ENCODE results near the gene SPECC1L.

Gene SPECC1L

DNA sequence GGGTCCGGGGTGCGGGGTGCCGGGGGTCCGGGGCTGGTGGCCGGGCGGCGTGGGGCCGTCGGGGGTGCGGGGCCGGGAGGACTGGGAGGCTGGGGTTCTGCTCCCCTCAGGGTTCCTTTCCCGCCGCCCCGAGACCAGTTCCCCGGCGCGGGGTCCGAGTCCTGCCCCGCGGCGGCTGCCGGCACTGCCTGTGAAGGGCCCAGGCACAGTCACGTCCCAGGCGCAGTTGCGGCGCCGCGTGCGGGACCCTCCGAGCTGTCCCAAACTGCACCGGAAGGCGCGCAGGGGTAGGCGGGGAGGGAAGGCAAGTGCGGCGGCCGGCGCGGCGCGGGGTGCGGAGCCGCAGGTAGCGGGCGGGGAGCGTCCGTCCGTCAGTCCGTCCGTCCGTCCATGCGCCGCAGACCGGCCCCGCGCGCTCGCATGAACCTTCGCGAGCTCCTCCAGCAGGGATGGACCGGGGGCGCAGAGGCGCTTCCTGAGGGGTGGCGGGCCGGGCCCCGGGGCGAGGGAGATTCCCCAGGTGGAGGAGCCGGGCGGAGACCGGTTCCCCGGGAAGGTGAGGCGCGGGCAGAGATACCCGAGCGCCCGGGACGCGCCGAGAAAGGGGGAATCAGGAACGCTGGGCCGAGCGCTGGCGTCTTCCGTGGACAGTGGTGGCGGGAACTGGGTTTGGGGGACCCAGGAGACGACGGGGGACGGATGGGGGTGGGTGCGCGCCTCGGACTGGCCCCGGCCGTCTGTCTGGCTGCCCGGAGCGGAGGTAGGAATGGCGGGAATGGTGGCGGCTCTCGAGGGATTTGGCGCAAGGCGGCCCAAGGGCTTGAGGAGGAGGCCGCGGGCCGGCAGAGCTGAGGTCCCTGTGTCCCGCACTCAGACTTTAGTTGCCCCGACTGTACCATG is 153.6 kb downstream of the SPECC1L start:
- peak overlapping the region; percentile 78 for H3K4me3 Mint-ChIP-seq
- ATAC-seq (ENCODE audit: low read depth) (no peak), DNase-seq (ENCODE audit: low spot score in 2 of 2) (no peak)
- H3K27ac Mint-ChIP-seq, result peak overlapping the region; percentile 58
- no peaks in the 10 kb centered on the region for H3K9me3 Mint-ChIP-seq
- H3K27me3 Mint-ChIP-seq, result peaks cover 3% of the 10 kb centered on the region
- no peaks in the 10 kb centered on the region for H3K36me3 Mint-ChIP-seq
- peaks cover 42% of the 10 kb centered on the region for H3K4me1 Mint-ChIP-seq

DNA sequence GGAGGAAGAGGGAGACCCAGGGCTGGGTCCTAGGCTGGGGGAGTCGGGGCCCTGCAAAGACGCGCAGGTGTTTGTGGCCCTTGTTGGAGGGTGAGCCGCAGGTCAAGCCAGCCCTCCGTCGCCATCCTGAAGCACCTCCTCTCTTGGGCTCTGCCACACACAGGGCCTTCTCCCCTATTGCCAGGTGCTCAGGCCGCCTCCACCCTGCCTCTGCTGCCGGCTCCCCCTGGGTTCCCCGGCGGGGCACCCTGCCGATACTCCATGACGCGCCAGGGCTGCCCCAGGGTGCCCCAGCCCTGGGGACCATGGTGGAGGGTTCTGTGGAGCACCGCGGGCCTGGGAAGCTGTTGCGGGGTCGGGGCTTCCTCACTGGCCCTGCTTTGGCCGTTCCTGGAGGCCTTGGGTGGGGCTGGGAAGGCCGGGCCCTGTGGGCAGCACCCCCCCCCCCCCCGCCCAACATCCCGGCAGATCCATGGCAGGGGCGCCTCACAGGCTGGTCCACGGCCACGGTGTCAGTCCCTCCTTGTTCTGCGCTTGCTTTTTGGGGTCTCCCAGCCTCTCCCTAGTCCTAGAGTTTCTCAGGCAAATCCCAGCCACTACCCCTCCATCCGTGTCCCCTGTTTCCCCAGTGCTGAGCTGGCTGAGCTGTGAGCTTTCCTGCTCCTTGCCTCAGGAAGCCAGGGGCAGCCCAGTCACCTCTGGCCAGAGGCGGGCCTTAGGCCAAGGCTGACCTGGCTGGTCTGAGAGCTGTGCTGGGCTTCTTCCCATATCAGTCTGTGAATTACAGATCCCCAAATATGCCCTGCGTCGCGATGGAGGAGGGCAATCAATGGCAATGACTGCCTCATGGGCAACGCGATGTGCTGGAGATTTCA is 154.5 kb downstream of the SPECC1L start:
- peaks cover 44% of the 10 kb centered on the region for H3K4me1 Mint-ChIP-seq
- H3K27ac Mint-ChIP-seq, result peak overlapping the region; percentile 96
- H3K27me3 Mint-ChIP-seq, result peaks cover 3% of the 10 kb centered on the region
- peak in 1 of 2 donors; percentile 21 for DNase-seq (ENCODE audit: low spot score in 2 of 2)
- H3K4me3 Mint-ChIP-seq, result peak overlapping the region; percentile 78
- H3K9me3 Mint-ChIP-seq, result no peaks in the 10 kb centered on the region
- no peak for ATAC-seq (ENCODE audit: low read depth)
- H3K36me3 Mint-ChIP-seq, result no peaks in the 10 kb centered on the region

- peaks cover 51% of the 10 kb centered on the region for H3K4me1 Mint-ChIP-seq
- DNase-seq (ENCODE audit: low spot score in 2 of 2) (no peak), ATAC-seq (ENCODE audit: low read depth) (no peak)
- H3K27me3 Mint-ChIP-seq, result peaks cover 3% of the 10 kb centered on the region
- peak overlapping the region; percentile 76 for H3K4me3 Mint-ChIP-seq
- peaks cover 3% of the 10 kb centered on the region for H3K36me3 Mint-ChIP-seq
- H3K9me3 Mint-ChIP-seq, result no peaks in the 10 kb centered on the region
- peak overlapping the region; percentile 96 for H3K27ac Mint-ChIP-seq
These were observed 155.8 kb downstream of the SPECC1L start for GRCh38 chr22:24426436-24426835.

- peaks cover 53% of the 10 kb centered on the region for H3K4me1 Mint-ChIP-seq
- peak overlapping the region; percentile 96 for H3K27ac Mint-ChIP-seq
- DNase-seq (ENCODE audit: low spot score in 2 of 2) (no peak), ATAC-seq (ENCODE audit: low read depth) (no peak)
- peak overlapping the region; percentile 87 for H3K4me3 Mint-ChIP-seq
- H3K36me3 Mint-ChIP-seq, result peaks cover 4% of the 10 kb centered on the region
- H3K27me3 Mint-ChIP-seq, result peaks cover 3% of the 10 kb centered on the region
- no peaks in the 10 kb centered on the region for H3K9me3 Mint-ChIP-seq
These were observed 156.3 kb downstream of the SPECC1L start for GRCh38 chr22:24426851-24427499.

DNA sequence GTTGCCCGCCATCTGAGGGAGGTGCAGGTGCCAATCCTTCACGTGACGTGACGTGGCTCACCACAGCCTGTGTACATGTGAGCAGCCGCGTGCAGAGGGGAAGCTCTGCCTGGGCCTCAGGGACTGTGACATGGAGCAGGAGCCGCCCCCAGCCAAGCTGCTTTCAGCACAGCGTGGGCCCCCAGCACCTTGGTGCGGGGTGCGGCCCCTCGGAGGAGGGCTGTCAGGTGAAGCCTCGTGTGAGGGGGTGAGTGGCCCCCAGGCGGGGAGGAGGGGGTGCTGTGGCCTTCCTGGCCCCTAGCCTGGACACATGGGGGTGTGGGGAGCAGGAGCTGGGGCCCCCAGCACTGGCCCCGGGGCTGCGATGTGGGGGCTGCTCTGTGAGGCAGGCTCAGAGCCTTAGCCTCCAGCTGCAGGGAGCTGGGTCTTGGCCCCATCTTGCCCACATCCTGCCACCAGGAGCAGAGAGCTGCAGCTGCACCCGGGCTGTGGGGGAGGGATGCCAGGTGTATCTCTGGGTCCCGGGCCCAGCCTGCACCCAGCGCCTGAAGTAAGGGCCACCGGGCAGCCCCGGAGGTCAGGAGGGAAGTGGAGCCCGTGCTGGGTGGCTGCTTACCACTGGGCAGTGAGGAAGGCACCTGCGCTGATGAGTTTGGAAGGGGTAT is 157.0 kb downstream of the SPECC1L start, which contains the start of gene ADORA2A:
Gene ADORA2A (plus strand): TSS at position 100 of the 665 bp plus-strand sequence. CDS start 5,806 bp downstream, outside the sequence.
- ATAC-seq (ENCODE audit: low read depth), result peak; percentile 83
- peak; percentile 81 to 84 for DNase-seq (ENCODE audit: low spot score in 2 of 2)
- Mint-ChIP-seq H3K27ac (peak within 1 kb of the TSS; percentile 96), H3K9me3 (no peaks in the 10 kb centered on the region), H3K36me3 (peaks cover 4% of the 10 kb centered on the region), H3K4me3 (peak within 1 kb of the TSS; percentile 87), H3K27me3 (no peaks in the 10 kb centered on the region), H3K4me1 (peaks cover 56% of the 10 kb centered on the region)

GRCh38 chr22:24428751-24429410 is 158.2 kb downstream of the SPECC1L start:
- no peak for ATAC-seq (ENCODE audit: low read depth)
- H3K27ac Mint-ChIP-seq, result peak overlapping the region; percentile 96
- peaks cover 62% of the 10 kb centered on the region for H3K4me1 Mint-ChIP-seq
- H3K27me3 Mint-ChIP-seq, result no peaks in the 10 kb centered on the region
- H3K9me3 Mint-ChIP-seq, result no peaks in the 10 kb centered on the region
- H3K36me3 Mint-ChIP-seq, result peaks cover 4% of the 10 kb centered on the region
- no peak for DNase-seq (ENCODE audit: low spot score in 2 of 2)
- peak overlapping the region; percentile 87 for H3K4me3 Mint-ChIP-seq

DNA sequence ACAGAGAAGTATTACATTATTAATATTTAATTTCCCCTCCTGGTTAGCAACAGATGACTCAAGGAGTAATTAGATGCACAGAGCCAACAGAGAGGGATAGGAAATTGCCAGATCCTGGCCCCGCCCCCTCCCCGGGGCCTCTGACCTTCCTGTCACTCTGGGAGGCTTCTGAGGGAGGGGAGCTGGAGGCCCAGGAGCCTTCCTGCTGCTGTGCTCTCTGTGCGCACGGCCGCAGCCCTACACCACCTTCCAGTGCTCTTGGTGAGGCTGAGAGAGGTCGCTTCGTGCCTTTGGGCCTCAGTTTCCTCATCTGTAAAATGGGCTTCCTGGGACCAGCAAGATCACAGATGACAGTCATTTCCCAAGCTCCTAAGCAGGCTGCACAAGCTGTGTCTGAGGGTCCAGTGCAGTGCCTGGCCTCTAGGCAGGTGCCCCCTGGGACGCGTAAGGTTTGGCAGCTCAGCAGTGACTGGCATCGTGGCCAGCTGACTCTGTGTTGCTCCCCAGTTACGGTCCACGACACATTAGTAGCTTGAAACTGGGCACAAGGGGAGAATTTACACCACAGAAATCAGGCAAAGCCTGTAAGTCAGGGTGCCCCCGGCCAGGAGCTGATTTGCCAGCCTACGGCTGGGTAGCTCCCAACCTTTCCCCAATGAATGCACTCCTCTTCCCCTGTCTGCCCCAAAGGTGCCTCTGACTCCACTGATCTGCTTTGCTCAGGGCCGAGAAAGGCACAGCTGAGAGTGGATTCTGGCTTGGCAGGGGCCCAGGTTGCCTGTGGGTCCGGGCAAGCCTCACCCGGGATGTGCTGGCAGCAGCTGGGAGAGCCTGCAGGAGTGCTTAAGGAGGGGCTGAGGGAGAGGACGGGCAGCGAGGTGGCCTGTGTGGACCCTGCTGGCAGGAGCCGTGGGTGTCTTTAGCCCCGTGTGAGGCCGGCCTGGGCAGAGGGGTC is 159.1 kb downstream of the SPECC1L start:
- Mint-ChIP-seq H3K4me3 (no peak overlapping the region), H3K27ac (peak overlapping the region; percentile 96), H3K27me3 (no peaks in the 10 kb centered on the region), H3K4me1 (peaks cover 69% of the 10 kb centered on the region), H3K9me3 (no peaks in the 10 kb centered on the region), H3K36me3 (peaks cover 4% of the 10 kb centered on the region)
- ATAC-seq (ENCODE audit: low read depth) (no peak), DNase-seq (ENCODE audit: low spot score in 2 of 2) (peak in 1 of 2 donors; percentile 18)

DNA sequence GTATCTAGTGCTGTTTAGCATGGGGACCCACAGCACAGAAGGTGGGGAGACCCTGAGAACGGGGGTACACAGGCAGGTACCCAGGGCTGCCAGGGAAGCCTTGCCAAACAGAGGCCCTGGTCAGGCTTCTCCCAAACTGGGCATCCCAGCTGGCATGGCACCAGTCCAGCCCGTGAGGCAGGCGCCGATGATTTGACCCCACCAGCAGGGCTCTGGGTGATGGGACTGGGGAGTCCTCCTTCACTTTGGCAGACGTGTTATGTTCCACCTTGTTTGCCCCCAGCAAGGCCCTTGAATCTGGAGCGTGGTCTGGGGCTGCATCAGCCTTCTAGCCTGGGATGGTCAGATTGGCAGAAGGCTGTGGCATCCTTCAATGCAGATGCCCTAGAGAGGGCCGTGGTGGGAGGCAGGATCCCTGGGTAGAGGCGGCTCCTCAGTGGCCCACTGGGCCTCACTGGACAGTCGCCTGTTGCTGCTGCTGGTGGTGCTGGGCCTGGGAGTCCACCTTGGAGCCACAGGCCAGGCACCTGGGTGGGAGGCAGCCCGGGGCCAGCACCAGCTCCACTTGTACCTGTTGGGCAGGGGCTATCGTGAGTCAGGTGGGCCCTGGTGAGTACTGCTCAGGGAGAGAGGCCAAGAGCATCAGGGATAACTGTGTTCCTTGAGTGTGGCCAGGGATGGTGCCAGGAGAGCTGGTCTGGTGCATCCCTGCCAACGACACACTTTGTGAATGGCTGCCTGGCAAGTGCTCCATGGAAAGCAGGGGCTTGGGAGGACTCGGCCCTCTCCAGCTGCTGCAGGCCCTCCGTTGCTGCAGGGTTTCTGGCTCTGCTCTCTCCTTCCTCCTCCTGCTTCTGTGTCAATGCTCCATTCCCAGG is 160.0 kb downstream of the SPECC1L start:
- no peak for ATAC-seq (ENCODE audit: low read depth)
- H3K27ac Mint-ChIP-seq, result peak overlapping the region; percentile 87
- peaks cover 4% of the 10 kb centered on the region for H3K36me3 Mint-ChIP-seq
- no peaks in the 10 kb centered on the region for H3K27me3 Mint-ChIP-seq
- DNase-seq (ENCODE audit: low spot score in 2 of 2), result no peak
- H3K9me3 Mint-ChIP-seq, result no peaks in the 10 kb centered on the region
- H3K4me3 Mint-ChIP-seq, result no peak overlapping the region
- peaks cover 71% of the 10 kb centered on the region for H3K4me1 Mint-ChIP-seq

DNA sequence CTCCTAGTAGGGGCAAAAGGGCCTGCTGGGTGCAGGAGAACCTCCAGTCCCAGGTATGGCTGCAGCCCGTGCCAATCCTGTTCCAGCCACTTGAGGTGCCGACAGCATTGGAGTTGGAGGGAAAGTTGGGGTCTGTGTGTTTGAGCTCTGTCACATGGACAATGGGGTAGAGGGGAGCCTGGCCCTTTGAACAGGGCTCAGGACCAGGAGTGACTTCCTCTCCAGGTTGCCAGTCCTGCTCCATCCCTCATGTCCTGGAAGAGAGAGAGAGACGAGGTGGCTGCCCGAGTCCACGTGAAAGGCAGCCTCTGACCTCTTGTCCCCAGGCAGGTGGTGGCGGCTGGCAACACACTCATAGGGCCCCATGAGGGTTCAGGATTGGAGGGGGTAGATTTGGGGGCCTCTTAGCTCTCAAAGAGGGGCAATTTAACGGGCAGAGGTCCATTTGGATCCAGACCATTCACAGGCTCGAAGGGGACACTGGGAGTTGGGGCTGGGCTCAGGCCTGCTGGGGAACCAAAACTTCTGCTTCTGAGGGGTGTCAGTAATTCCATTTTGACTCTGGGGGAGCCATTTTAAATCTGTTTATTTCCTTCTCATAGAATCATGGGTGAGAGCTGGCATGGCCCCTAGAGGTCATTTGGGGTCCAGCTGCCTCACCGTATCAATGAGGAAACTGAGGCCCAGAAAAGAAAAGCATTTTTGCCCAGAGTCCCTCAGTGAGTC is 160.8 kb downstream of the SPECC1L start:
- H3K4me3 Mint-ChIP-seq, result peak overlapping the region; percentile 45
- ATAC-seq (ENCODE audit: low read depth), result no peak
- DNase-seq (ENCODE audit: low spot score in 2 of 2), result no peak
- H3K36me3 Mint-ChIP-seq, result peaks cover 4% of the 10 kb centered on the region
- peak overlapping the region; percentile 87 for H3K27ac Mint-ChIP-seq
- H3K9me3 Mint-ChIP-seq, result no peaks in the 10 kb centered on the region
- H3K27me3 Mint-ChIP-seq, result no peaks in the 10 kb centered on the region
- peaks cover 68% of the 10 kb centered on the region for H3K4me1 Mint-ChIP-seq

- Mint-ChIP-seq H3K36me3 (peaks cover 4% of the 10 kb centered on the region), H3K4me3 (peak overlapping the region; percentile 51), H3K27ac (peak overlapping the region; percentile 87), H3K9me3 (no peaks in the 10 kb centered on the region), H3K4me1 (peaks cover 66% of the 10 kb centered on the region), H3K27me3 (no peaks in the 10 kb centered on the region)
- no peak for ATAC-seq (ENCODE audit: low read depth)
- DNase-seq (ENCODE audit: low spot score in 2 of 2), result no peak
These were observed 161.6 kb downstream of the SPECC1L start for GRCh38 chr22:24432059-24432853.

Data from memory B cell (primary cell).